ENCODE measurements around the gene SLC29A4. TPM values are rescaled to one million over a fixed set of nuclear protein-coding genes. Genes with fewer than 3 reads are reported as not detected.

SLC29A4 gene
- total RNA-seq, 1 experiment from 2014 or later: 12.5 TPM

GRCh38 chr7:5348134-5349004 lies 65.6 kb downstream of the SLC29A4 start:
- in situ Hi-C loops (cut with HindIII; ENCODE audit: low sequenced_read_pairs): no loop called here
- no peak for DNase-seq (ENCODE audit: low spot score)

- in situ Hi-C loops (cut with HindIII; ENCODE audit: low sequenced_read_pairs): no loop called here
- DNase-seq (ENCODE audit: low spot score): no peak
These were observed 66.2 kb downstream of the SLC29A4 start for GRCh38 chr7:5349005-5349380.

GRCh38 chr7:5349437-5350173 lies 66.9 kb downstream of the SLC29A4 start:
- DNase-seq (ENCODE audit: low spot score): no peak
- in situ Hi-C loops (cut with HindIII; ENCODE audit: low sequenced_read_pairs): no loop called here

- in situ Hi-C loops (cut with HindIII; ENCODE audit: low sequenced_read_pairs): no loop called here
- DNase-seq (ENCODE audit: low spot score): no peak
These were observed 67.4 kb downstream of the SLC29A4 start for GRCh38 chr7:5350174-5350463.

GRCh38 chr7:5350600-5351385 lies 68.0 kb downstream of the SLC29A4 start:
- DNase-seq (ENCODE audit: low spot score): no peak
- in situ Hi-C loops (cut with HindIII; ENCODE audit: low sequenced_read_pairs): no loop called here

- peak; percentile 55 for DNase-seq (ENCODE audit: low spot score)
- in situ Hi-C loops (cut with HindIII; ENCODE audit: low sequenced_read_pairs): no loop called here
These were observed 68.9 kb downstream of the SLC29A4 start for GRCh38 chr7:5351507-5352265.

- in situ Hi-C loops (cut with HindIII; ENCODE audit: low sequenced_read_pairs): no loop called here
- no peak for DNase-seq (ENCODE audit: low spot score)
These were observed 69.8 kb downstream of the SLC29A4 start for GRCh38 chr7:5352440-5353010.

GRCh38 chr7:5354460-5355232 lies 71.9 kb downstream of the SLC29A4 start:
- in situ Hi-C loops (cut with HindIII; ENCODE audit: low sequenced_read_pairs): no loop called here
- DNase-seq (ENCODE audit: low spot score): peak; percentile 76

Other genes with a start within 250 kb of the SLC29A4 start
- gene RBAK, start 237.1 kb upstream of the SLC29A4 start, total RNA-seq (2014; rRNA removed; shearing (Covaris generic)): 3.9 and 5.4 TPM in 2 replicates
- 76.5 and 86.5 TPM in 2 replicates for gene WIPI2, start 92.7 kb upstream of the SLC29A4 start, total RNA-seq (2014; rRNA removed; shearing (Covaris generic))
- gene TNRC18, start 140.9 kb downstream of the SLC29A4 start, total RNA-seq (2014; rRNA removed; shearing (Covaris generic)): 31.5 and 42.8 TPM in 2 replicates
- 2.7 and 3.3 TPM in 2 replicates for gene FBXL18, start 230.9 kb downstream of the SLC29A4 start, total RNA-seq (2014; rRNA removed; shearing (Covaris generic))
- gene ACTB, start 247.7 kb downstream of the SLC29A4 start, total RNA-seq (2014; rRNA removed; shearing (Covaris generic)): 1,117 and 1,407 TPM in 2 replicates